Hypothalamus (tissue), 51 donors: ENCODE data around the gene KLF11.
"Not testable (repeated sequence)": the region's sequence is repeated elsewhere in the genome, so short reads cannot be mapped to it uniquely, and the experiment has no call there.

Experiments
- DNase-seq, 51 donors: peaks; one replicate each; lab custom pipeline; 2025; lab: John Stamatoyannopoulos, UW

KLF11 gene

DNA sequence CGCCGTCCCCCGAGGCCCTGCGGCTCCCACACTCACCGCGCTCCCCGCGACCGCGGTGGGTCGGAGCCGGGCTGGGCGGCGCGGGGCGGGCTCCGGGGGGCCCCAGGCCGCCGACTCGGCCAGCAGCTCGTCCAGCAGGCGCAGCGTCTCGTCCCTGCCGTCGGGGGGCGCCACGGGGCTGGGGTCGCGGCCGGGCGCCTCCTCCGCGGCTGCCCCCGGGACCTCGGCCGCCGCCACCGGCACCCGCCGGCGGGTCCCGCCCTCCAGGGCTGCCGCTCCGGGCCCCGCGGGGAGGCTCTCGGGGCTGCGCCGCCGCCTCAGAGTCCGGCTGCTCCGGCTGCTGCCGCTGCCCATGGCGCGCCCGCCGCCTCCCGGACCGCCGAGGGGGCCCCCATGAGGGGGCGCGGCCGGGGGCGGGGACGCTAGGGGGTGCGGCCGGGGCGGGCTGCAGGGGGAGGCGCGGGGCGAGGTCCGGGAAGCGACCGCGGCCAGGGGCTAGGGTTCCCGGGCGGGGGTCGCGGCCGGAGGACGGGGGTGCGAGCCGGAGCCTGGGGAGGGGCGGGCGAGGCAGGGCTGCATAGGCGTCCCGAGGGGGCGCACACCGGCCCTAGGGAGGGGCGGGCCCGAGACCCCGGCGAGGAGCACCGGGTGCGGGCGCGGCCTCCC lies 36.7 kb downstream of the KLF11 start, which contains the start of gene CYS1:
TSS of gene CYS1 (minus strand) at position 542 of the 666 bp plus-strand sequence. CDS start at position 354, 188 bp downstream.
- peak in 12 of 51 donors; percentile 18 to 70 (median 40) for DNase-seq

DNA sequence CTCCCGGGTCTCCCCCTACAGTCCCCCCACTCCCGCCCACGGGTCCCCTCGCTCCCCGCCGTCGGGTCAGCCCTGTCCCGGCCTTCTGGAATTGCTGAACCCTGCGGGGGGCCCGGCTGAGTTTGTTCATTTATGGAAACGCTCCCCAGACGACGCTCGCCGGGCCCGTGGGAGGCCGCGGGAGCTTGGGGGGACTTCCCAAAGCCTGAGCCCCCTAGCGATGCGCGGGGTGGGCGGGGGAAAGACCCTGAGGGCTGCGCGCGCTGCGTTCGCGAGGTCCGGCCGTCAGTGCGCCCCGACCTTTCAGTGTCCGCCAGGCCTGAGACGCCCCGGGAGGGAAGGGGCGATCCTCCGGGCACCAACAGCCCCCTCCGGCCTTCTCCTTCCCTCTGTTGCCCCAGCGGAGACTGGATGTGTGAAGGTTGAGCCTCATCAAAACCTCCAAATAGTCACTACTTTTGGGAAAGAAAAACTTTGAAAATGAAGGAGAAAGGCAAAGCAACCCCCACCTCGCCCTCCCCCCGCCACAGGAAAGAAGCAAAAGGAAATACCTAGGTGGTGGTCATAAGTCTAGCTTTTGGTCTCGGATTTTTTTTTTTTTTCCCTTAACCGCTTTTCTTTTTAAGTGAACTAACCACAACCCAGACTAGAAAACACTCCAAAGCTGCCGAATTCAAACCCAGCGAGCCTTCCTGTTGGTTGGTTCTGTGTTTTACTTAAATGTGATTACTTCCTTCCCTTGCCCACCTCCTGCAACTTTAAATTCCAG lies 37.4 kb downstream of the KLF11 start:
- DNase-seq = peak in 2 of 51 donors; percentile 10 to 19

GRCh38 chr2:10083046-10083445 lies 39.7 kb downstream of the KLF11 start:
- no peak for DNase-seq

DNA sequence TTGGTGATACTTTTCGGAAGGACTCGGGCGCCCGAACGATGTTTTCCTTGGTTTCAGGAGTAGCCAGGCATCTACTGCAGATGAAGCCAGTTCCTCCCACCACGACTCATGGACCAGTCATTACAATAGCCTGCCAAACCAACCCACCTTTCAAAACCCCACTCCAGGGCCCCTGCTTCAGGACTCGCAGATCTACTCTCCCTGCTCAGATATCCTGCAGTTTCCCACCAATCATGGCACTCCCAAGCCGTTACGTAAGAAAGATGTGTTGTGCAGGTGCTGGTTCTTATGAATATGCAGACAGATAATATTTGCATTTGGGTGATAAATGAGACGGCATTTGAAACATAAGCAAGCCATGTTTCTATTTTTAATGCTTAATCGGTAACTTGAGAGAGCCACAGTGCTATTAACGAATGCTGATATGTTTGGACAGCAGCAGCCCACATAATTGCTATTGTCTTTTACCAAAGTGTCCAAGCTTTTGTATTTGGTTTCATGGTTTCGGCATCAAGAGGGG lies 40.4 kb downstream of the KLF11 start:
- DNase-seq = no peak

GRCh38 chr2:10084223-10084865 lies 41.0 kb downstream of the KLF11 start:
- no peak for DNase-seq

- no peak for DNase-seq
These were observed 41.8 kb downstream of the KLF11 start for GRCh38 chr2:10085043-10085667.

- no peak for DNase-seq
These were observed 42.3 kb downstream of the KLF11 start for GRCh38 chr2:10085668-10086059.

DNA sequence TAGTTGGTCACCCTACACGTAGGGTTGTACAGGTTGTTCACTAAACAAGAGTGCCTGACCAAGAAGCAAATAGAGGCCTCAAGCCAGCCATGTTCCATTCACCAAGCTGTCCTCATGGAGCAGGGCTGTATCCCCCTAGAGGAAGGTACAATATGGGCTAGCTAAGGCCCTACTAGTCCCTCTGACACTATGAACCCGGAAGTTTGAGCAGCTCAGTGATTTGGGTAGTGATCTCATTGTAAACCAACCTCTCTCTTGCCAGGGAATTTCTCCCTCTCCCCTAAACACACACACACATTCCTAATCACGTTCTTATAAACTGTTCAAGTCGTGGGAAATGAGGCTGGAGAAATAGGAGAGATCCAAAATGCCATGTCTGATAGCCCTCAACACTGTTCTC lies 43.6 kb downstream of the KLF11 start:
- no peak for DNase-seq

DNA sequence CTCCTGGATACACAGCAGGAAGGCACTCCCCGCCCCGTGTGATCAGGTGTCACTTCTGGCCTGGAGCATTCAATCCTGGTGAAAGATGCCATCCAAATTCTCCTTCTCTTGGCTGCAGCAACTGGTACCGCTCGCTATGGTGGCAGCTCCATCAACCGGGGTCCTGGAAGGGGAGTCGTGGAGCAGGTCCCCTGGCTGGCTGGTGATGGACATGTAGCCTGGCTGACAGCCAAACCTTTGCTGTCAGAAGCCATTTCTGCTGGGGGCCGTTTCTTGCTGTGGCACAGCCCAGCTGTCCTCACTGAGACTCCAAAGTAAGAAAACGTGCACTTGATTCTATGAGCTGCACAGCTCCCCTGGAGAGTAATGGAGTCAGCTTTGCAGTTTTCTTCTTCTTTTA lies 44.0 kb downstream of the KLF11 start:
- no peak for DNase-seq

DNA sequence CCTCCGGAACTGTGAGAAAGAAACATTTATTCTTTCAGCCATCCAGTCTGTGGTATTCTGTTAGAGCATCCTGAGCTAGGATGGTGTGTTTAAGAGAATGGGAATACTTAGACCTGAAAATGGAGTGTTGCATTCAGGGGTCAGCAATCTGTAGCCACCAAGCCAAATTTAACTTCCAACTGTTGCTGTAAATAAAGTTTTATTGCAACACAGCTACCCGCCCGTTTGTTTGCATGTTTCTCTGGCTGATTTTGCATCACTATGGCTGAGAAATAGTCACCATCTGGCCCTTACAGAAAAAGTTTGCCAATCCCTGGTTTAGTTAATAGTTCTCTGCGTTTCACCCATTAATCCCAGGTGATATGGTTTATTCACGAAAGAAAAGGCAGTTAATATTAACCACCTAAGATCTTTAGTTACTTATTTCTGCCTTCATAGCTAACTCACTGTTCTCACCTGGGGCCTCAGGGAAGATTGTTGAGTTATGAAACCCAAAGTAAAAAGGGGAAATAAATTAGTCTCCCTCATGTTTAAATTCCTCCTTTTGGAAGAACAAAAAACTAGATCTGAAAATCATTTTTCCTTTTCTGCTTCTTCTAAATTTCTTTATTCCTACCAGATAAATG lies 46.3 kb downstream of the KLF11 start:
- no peak for DNase-seq

DNA sequence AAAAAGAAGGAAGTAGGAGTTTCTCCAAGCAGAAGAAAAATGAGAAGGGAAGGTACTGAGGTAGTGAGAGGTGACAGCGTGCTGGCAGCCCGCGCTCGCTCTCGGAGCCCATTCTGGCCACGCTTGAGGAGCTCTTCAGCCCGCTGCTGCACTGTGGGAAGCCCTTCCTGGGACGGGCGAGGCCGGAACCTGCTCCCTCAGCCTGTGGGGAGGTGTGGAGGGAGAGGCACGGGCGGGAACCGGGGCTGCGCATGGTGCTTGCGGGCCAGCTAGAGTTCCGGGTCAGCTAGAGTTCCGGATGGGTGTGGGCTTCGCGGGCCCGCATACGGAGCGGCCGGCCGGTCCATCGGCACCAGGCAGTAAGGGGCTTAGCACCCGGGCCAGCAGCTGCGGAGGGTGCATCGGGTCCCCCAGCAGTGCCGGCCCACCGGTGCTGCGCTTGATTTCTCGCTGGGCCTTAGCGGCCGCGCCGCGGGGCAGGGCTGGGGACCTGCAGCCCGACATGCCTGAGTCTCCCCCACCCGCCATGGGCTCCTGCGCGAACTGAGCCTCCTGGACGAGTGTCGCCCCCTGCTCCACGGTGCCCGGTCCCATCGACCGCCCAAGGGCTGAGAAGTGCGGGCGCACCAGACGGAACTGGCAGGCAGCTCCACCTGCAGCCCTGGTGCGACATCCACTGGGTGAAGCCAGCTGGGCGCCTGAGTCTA lies 48.0 kb downstream of the KLF11 start:
- no peak for DNase-seq

DNA sequence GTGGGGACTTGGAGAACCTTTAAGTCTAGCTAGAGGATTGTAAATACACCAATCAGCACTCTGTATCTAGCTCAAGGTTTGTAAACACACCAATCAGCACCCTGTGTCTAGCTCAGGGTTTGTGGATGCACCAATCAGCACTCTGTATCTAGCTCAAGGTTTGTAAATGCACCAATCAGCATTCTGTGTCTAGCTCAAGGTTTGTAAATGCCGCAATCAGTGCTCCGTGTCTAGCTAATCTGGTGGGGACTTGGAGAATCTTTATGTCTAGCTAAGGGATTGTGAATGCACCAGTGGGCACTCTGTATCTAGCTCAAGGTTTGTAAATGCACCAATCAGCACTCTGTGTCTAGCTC lies 48.5 kb downstream of the KLF11 start:
- not testable (repeated sequence) for DNase-seq

GRCh38 chr2:10094271-10094814 lies 51.0 kb downstream of the KLF11 start:
- DNase-seq = peak in 21 of 51 donors; percentile 3 to 60 (median 17)

GRCh38 chr2:10095175-10095574 lies 51.8 kb downstream of the KLF11 start:
- DNase-seq = no peak

- no peak for DNase-seq
These were observed 53.3 kb downstream of the KLF11 start for GRCh38 chr2:10096641-10097040.

- DNase-seq = peak in 34 of 51 donors; percentile 6 to 66 (median 40)
These were observed 54.2 kb downstream of the KLF11 start for GRCh38 chr2:10097352-10098148.

DNA sequence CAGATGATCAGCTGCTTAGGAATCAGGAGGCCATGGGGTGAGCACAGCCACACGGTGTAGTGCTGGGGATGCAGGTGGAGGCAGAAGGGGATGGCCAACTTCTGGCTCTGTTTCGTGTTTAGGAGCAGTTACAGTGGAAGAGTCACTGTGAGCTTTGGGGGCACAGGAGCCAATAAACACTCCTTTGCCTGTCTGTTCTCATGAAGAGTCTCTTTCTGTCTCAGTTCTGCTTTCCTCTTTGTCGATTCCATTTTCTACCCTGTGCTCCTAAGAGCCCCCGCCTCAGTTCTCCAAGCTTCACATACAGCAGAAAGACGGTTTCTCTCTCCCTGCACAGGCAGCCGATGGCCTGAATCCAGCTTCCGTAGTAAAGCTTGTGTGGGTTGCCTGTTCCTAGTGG lies 58.1 kb downstream of the KLF11 start:
- DNase-seq = no peak

DNA sequence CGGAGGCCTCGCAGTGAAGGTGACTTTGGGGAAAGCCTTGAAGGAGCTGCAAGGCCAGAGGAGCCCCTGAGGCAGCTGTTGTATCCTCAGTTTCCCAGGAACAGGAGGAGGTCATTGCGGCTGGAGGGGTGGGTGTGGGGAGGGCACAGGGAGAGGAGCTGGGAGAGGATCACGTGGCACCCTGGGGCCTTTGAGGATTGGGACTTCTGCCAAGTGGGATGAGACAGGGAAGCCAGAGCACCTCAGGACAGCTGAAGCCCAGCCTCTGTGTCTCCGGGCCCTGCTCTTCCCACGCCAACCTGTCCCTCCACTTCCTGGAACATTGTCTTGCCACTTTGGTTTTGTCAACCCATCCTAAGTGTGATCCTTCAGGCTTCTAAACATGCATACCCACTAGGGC lies 59.8 kb downstream of the KLF11 start:
- no peak for DNase-seq
